Neural progenitor cell (in vitro differentiated cells): ENCODE data around the gene MKNK1. TPM values are rescaled to one million over a fixed set of nuclear protein-coding genes. Genes with fewer than 3 reads are reported as not detected.
A peak's percentile ranks its signal among the peaks of the same experiment; 100 is the strongest.

ENCODE experiments used
- DNase-seq: peaks from one replicate; pipeline ENCODE4 v3.0.0-alpha.2; 2016; ENCODE audit warnings: low spot score
- H2AFZ ChIP-seq: fragments of 200-600 bp; sonication (generic); replicated peaks from 2 replicates; pipeline ENCODE4 v1.6.1; 2016; ENCODE audit warnings: antibody characterized with exemption
- H3F3A ChIP-seq: fragments of 200-600 bp; sonication (generic); 2 replicates; pipeline ENCODE4 v1.6.1; 2016; ENCODE audit warnings: antibody characterized with exemption, low read depth
- H3K27ac ChIP-seq: fragments of 200-600 bp; sonication (generic); 2 replicates; pipeline ENCODE4 v1.5.1; 2016; ENCODE audit warnings: mild to moderate bottlenecking
- H3K27me3 ChIP-seq: fragments of 200-600 bp; sonication (generic); 2 replicates; pipeline ENCODE4 v1.6.1; 2016; ENCODE audit warnings: mild to moderate bottlenecking, moderate library complexity
- H3K36me3 ChIP-seq: fragments of 200-600 bp; sonication (generic); 2 replicates; pipeline ENCODE4 v1.5.1; 2016
- H3K4me1 ChIP-seq: fragments of 200-600 bp; sonication (generic); 2 replicates; pipeline ENCODE4 v1.6.1; 2016; ENCODE audit warnings: mixed run types
- H3K4me2 ChIP-seq: fragments of 200-600 bp; sonication (generic); 2 replicates; pipeline ENCODE4 v1.6.1; 2016
- H3K4me3 ChIP-seq: fragments of 200-600 bp; sonication (generic); 2 replicates; pipeline ENCODE4 v1.5.1; 2016
- H3K79me2 ChIP-seq: fragments of 200-600 bp; sonication (generic); 2 replicates; pipeline ENCODE4 v1.6.1; 2016; ENCODE audit warnings: low read depth
- H3K9ac ChIP-seq: fragments of 200-600 bp; sonication (generic); 2 replicates; pipeline ENCODE4 v1.6.1; 2016
- H3K9me3 ChIP-seq: fragments of 200-600 bp; sonication (generic); 2 replicates; pipeline ENCODE4 v1.5.1; 2016; ENCODE audit warnings: low read depth
- H4K20me1 ChIP-seq: fragments of 200-600 bp; sonication (generic); 2 replicates; pipeline ENCODE4 v1.6.1; 2016; ENCODE audit warnings: low read depth
- H3K27ac Mint-ChIP-seq: 3 replicates; pipeline ENCODE4 v1.8.0; 2021; ENCODE audit warnings: mixed read lengths
- H3K27me3 Mint-ChIP-seq: 2 replicates; pipeline ENCODE4 v1.8.0; 2022; ENCODE audit warnings: low read depth, mild to moderate bottlenecking, inconsistent platforms, moderate library complexity, mixed read lengths; ENCODE audit not compliant: insufficient read depth
- H3K36me3 Mint-ChIP-seq: 3 replicates; pipeline ENCODE4 v1.8.0; 2021; ENCODE audit warnings: mixed read lengths
- H3K4me1 Mint-ChIP-seq: 3 replicates; pipeline ENCODE4 v1.8.0; 2021; ENCODE audit warnings: mixed read lengths
- H3K4me3 Mint-ChIP-seq: 3 replicates; pipeline ENCODE4 v1.8.0; 2021; ENCODE audit warnings: mild to moderate bottlenecking, moderate library complexity, mixed read lengths
- H3K9me3 Mint-ChIP-seq: 3 replicates; pipeline ENCODE4 v1.8.0; 2020; ENCODE audit warnings: mixed read lengths
- EZH2 ChIP-seq: fragments of 200-600 bp; sonication (generic); IDR thresholded peaks from 2 replicates; pipeline ENCODE4 v1.6.1; 2017; ENCODE audit warnings: antibody characterized with exemption, mild to moderate bottlenecking, moderate library complexity
- EZH2phosphoT487 ChIP-seq: fragments of 200-600 bp; sonication (generic); IDR thresholded peaks from 2 replicates; pipeline ENCODE4 v1.6.1; 2017; ENCODE audit warnings: antibody characterized with exemption
- total RNA-seq: library from RNA; depleted of rRNA; stranded (reverse); fragments of >200 nt; gene quantifications from 2 replicates; pipeline ENCODE4 v1.2.3, GENCODE V29; 2015; ENCODE audit warnings: low replicate concordance
- TF ChIP-seq, protein P1 (sequence below): fragments of 200-600 bp; sonication (generic); IDR thresholded peaks from 2 replicates; pipeline ENCODE4 v1.5.1; 2017; ENCODE audit warnings: antibody characterized with exemption, mild to moderate bottlenecking

The MKNK1 gene
- total RNA-seq, 1 donor from 2014 or later = 10.5 TPM

DNA sequence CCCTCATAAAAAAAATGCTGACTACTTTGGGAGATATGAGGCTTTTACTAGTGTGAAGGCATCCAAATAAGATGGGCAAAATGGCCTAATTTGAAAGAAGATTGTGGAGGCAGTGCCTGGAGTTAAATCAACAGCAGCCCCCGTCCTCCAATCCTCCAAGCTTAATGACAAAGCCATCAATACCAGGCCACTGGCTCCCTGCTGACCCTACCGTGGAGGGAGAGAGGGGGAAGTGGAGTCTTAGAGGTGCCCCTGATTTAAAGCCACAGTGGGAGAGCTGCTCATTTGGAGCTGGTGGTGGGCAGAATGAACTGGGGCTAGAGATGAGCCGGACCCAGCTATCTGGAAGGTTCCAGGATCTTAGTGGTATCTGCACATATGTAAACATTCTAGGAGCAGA, 28.3 kb downstream of the MKNK1 start:
- Histone ChIP-seq H2AFZ (no peak overlapping the region), H3K36me3 (no peaks in the 10 kb centered on the region), H3K79me2 (no peaks in the 10 kb centered on the region), H4K20me1 (no peaks in the 10 kb centered on the region), H3K4me2 (peak overlapping the region; percentile 66), H3K4me1 (peaks cover 22% of the 10 kb centered on the region), H3K9me3 (no peaks in the 10 kb centered on the region), H3K9ac (no peak overlapping the region), H3K27ac (peak overlapping the region; percentile 50), H3K27me3 (no peaks in the 10 kb centered on the region), H3K4me3 (peak overlapping the region; percentile 8), H3F3A (peaks cover 27% of the 10 kb centered on the region)
- Mint-ChIP-seq H3K27ac (peak overlapping the region; percentile 27), H3K4me1 (peaks cover 16% of the 10 kb centered on the region), H3K4me3 (no peak overlapping the region), H3K9me3 (no peaks in the 10 kb centered on the region), H3K27me3 (no peaks in the 10 kb centered on the region), H3K36me3 (no peaks in the 10 kb centered on the region)
- TF ChIP-seq, protein P1, sequence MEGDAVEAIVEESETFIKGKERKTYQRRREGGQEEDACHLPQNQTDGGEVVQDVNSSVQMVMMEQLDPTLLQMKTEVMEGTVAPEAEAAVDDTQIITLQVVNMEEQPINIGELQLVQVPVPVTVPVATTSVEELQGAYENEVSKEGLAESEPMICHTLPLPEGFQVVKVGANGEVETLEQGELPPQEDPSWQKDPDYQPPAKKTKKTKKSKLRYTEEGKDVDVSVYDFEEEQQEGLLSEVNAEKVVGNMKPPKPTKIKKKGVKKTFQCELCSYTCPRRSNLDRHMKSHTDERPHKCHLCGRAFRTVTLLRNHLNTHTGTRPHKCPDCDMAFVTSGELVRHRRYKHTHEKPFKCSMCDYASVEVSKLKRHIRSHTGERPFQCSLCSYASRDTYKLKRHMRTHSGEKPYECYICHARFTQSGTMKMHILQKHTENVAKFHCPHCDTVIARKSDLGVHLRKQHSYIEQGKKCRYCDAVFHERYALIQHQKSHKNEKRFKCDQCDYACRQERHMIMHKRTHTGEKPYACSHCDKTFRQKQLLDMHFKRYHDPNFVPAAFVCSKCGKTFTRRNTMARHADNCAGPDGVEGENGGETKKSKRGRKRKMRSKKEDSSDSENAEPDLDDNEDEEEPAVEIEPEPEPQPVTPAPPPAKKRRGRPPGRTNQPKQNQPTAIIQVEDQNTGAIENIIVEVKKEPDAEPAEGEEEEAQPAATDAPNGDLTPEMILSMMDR = no peak
- no peak for TF ChIP-seq EZH2phosphoT487
- TF ChIP-seq EZH2 = no peak
- peak; percentile 58 for DNase-seq

DNA sequence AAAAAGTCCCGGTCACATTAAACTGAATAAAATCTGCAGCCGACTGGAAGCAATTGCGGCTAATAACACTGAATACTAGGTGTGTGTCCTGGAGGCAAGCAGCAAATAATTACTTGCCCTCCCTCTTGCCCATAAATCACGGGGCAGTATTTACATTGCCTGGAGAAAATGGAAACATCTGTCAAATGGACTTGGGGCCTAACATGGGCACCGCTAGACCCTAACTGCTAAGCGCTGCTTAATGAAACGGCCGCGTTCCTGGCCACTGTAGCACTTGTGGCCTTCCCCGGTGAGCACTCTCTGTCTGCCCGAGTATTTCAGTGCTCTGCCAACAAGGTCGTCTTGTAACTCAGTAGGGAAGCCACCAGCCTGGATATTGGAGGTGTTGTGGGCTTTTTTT, 28.8 kb downstream of the MKNK1 start:
- Histone ChIP-seq H3K4me2 (peak overlapping the region; percentile 66), H3K36me3 (no peaks in the 10 kb centered on the region), H3F3A (peaks cover 27% of the 10 kb centered on the region), H3K27ac (peak overlapping the region; percentile 50), H3K4me1 (peaks cover 22% of the 10 kb centered on the region), H2AFZ (no peak overlapping the region), H3K4me3 (peak overlapping the region; percentile 8), H4K20me1 (no peaks in the 10 kb centered on the region), H3K27me3 (no peaks in the 10 kb centered on the region), H3K9ac (no peak overlapping the region), H3K79me2 (no peaks in the 10 kb centered on the region), H3K9me3 (no peaks in the 10 kb centered on the region)
- no peak for TF ChIP-seq EZH2phosphoT487
- no peak for TF ChIP-seq EZH2
- TF ChIP-seq, protein P1 = no peak
- Mint-ChIP-seq H3K27ac (no peak overlapping the region), H3K9me3 (no peaks in the 10 kb centered on the region), H3K36me3 (no peaks in the 10 kb centered on the region), H3K4me3 (no peak overlapping the region), H3K4me1 (peaks cover 16% of the 10 kb centered on the region), H3K27me3 (no peaks in the 10 kb centered on the region)
- DNase-seq = peak; percentile 36

DNA sequence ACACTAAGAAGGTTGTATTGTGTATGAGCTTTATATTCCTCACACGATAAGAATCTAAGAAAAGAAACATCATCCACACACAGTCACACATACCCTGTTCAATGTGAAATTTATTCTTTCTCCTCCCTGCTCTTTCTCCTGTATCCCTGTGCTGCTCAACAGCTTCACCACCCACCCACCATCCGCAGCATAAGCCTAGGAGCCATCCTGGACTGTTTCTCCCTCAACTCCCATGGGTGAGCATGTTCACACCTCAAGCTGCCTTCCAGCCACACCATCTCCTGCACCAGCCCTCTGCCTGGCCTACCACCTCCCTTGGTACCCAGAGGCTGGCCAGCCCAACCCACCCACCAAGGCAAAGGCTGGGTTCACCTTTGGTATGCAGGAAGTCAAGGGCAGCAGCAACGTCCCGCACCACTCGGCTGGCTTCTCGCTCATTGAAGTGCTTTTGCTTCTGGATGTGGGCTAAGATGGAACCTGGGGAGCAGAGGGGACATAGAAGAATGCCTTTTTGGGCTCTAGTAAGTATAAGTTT, 32.3 kb downstream of the MKNK1 start:
- no peak overlapping the region for H3K4me3 ChIP-seq
- DNase-seq = no peak
- no peak overlapping the region for H3K27ac ChIP-seq
- peaks cover 4% of the 10 kb centered on the region for H4K20me1 ChIP-seq
- no peaks in the 10 kb centered on the region for H3K27me3 Mint-ChIP-seq
- TF ChIP-seq EZH2 (no peak), EZH2phosphoT487 (no peak)
- TF ChIP-seq, protein P1 = no peak
- peaks cover 33% of the 10 kb centered on the region for H3K4me1 Mint-ChIP-seq
- no peaks in the 10 kb centered on the region for H3K9me3 ChIP-seq
- H3K27me3 ChIP-seq = no peaks in the 10 kb centered on the region
- H3K9me3 Mint-ChIP-seq = no peaks in the 10 kb centered on the region
- H3K27ac Mint-ChIP-seq = no peak overlapping the region
- no peaks in the 10 kb centered on the region for H3K79me2 ChIP-seq
- no peaks in the 10 kb centered on the region for H3K36me3 ChIP-seq
- H3K36me3 Mint-ChIP-seq = peaks cover 5% of the 10 kb centered on the region
- H3F3A ChIP-seq = peaks cover 50% of the 10 kb centered on the region
- H2AFZ ChIP-seq = no peak overlapping the region
- no peak overlapping the region for H3K9ac ChIP-seq
- no peak overlapping the region for H3K4me3 Mint-ChIP-seq
- no peak overlapping the region for H3K4me2 ChIP-seq
- peaks cover 40% of the 10 kb centered on the region for H3K4me1 ChIP-seq
